Endothelial cell (in vitro differentiated cells): ENCODE results near the gene TMEM181. TPM values are rescaled to one million over a fixed set of nuclear protein-coding genes. Genes with fewer than 3 reads are reported as not detected.

Experiments
- DNase-seq: peaks from one replicate; pipeline ENCODE4 v3.0.0; 2021; ENCODE audit warnings: low spot score
- H3K27ac Mint-ChIP-seq: one replicate; pipeline ENCODE4 v1.8.0; 2021; ENCODE audit warnings: mixed read lengths, inconsistent platforms; ENCODE audit not compliant: unreplicated experiment
- H3K27me3 Mint-ChIP-seq: one replicate; pipeline ENCODE4 v1.8.0; 2021; ENCODE audit warnings: mild to moderate bottlenecking, moderate library complexity, mixed read lengths, inconsistent platforms; ENCODE audit not compliant: unreplicated experiment
- H3K36me3 Mint-ChIP-seq: one replicate; pipeline ENCODE4 v1.8.0; 2021; ENCODE audit warnings: mild to moderate bottlenecking, low read depth, mixed read lengths, inconsistent platforms; ENCODE audit not compliant: unreplicated experiment
- H3K4me1 Mint-ChIP-seq: one replicate; pipeline ENCODE4 v1.8.0; 2021; ENCODE audit warnings: mild to moderate bottlenecking, mixed read lengths, inconsistent platforms; ENCODE audit not compliant: unreplicated experiment
- H3K4me3 Mint-ChIP-seq: one replicate; pipeline ENCODE4 v1.8.0; 2021; ENCODE audit warnings: mild to moderate bottlenecking, mixed read lengths, inconsistent platforms; ENCODE audit not compliant: unreplicated experiment
- H3K9me3 Mint-ChIP-seq: one replicate; pipeline ENCODE4 v1.8.0; 2021; ENCODE audit warnings: mixed read lengths, inconsistent platforms; ENCODE audit not compliant: unreplicated experiment
- total RNA-seq: library from RNA; stranded (reverse); fragmentation: NEBNext Ultra II Directional; extraction: Animal tissue kit (Norgen Biotek cat#: 25700); gene quantifications from one replicate; pipeline ENCODE4 v1.2.1, GENCODE V29; 2021; ENCODE audit not compliant: unreplicated experiment
- TF ChIP-seq, protein P1 (sequence below): fragments of 200-600 bp; sonication (generic); IDR thresholded peaks from one replicate; pipeline ENCODE4 v1.5.0; 2021; ENCODE audit warnings: antibody characterized with exemption; ENCODE audit not compliant: unreplicated experiment

Gene TMEM181
- total RNA-seq, 1 donor from 2014 or later = 29.5 TPM

DNA sequence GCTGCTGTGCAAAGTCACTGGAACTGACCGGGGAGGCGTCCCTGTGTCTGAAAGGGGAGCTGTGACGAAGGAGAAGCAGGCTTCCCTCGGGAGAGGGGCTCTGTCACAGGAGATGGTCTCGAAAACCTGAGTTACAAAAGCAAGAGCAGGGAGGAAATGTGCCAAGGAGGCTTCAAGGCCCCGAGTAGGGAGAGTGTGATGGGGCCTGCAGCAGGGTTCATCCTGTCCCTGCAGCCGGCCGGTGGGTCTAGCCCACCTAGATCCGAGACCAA is 68.0 kb downstream of the TMEM181 start:
- H3K9me3 Mint-ChIP-seq = no peaks in the 10 kb centered on the region
- H3K4me1 Mint-ChIP-seq = peaks cover 13% of the 10 kb centered on the region
- TF ChIP-seq, protein P1, sequence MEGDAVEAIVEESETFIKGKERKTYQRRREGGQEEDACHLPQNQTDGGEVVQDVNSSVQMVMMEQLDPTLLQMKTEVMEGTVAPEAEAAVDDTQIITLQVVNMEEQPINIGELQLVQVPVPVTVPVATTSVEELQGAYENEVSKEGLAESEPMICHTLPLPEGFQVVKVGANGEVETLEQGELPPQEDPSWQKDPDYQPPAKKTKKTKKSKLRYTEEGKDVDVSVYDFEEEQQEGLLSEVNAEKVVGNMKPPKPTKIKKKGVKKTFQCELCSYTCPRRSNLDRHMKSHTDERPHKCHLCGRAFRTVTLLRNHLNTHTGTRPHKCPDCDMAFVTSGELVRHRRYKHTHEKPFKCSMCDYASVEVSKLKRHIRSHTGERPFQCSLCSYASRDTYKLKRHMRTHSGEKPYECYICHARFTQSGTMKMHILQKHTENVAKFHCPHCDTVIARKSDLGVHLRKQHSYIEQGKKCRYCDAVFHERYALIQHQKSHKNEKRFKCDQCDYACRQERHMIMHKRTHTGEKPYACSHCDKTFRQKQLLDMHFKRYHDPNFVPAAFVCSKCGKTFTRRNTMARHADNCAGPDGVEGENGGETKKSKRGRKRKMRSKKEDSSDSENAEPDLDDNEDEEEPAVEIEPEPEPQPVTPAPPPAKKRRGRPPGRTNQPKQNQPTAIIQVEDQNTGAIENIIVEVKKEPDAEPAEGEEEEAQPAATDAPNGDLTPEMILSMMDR = no peak
- H3K27ac Mint-ChIP-seq = no peak overlapping the region
- peaks cover 54% of the 10 kb centered on the region for H3K36me3 Mint-ChIP-seq
- peak overlapping the region; percentile 17 for H3K4me3 Mint-ChIP-seq
- DNase-seq = no peak
- H3K27me3 Mint-ChIP-seq = peaks cover 3% of the 10 kb centered on the region

DNA sequence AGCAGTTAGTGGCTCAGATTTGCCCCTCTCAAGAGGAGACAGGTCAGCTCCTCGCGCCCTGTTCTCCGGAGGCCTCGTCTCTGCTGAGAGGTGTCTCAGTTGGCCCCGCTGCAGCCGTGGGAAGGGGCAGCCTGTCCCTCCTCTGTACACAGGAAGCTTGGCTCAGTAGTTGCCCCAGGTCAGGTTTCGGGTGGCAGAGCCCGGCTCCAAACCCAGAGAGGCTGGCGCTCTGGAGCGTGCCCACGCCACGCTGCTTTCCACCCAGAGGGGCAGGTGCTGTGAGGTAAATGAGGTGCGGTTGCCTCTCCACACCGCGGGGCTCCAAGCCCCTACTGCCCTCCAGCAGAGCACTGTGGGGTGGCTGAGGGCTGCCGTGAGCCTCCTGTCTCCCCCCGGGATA is 68.7 kb downstream of the TMEM181 start:
- DNase-seq = no peak
- no peaks in the 10 kb centered on the region for H3K9me3 Mint-ChIP-seq
- H3K4me1 Mint-ChIP-seq = peaks cover 13% of the 10 kb centered on the region
- no peak overlapping the region for H3K27ac Mint-ChIP-seq
- TF ChIP-seq, protein P1 = no peak
- H3K27me3 Mint-ChIP-seq = peaks cover 1% of the 10 kb centered on the region
- H3K36me3 Mint-ChIP-seq = peaks cover 52% of the 10 kb centered on the region
- H3K4me3 Mint-ChIP-seq = no peak overlapping the region

DNA sequence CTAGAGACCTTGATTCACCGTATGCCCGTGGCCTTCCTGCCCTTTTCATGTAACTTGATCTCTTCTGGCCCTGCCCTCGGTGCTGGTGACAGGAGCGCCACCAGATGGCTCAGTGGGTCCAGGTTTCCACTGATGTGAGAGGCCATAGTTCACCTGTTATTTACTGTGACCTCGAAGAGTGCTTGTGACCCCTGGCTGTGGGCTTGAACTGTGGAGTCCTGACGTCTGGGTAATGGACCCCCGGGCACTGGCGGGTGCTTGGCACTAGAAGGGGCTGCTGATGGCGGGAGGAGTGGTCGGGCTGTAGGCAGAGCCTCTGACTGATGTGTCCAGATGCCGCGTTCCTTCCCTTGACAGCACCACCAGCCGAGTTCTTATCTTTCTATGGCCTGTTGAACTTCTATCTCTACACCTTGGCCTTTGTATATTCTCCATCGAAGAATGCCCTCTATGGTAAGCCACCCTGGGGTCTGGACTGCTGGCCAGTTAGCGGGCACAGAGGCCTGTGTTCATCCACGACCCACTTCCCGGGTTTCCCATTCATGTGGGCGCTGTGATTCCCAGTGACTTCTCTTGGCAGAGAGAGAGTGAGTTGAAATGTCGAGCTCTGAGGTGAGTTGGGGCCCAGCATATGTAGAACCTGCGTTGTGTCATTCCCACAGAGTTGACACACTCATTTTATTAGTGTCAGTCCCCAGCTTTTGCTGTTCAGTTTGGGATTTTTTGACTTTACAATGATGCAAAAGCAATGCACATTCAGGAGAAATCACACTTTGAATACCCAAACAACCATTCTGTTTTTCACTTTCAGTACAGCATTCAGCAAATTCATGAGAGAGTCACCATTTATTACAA is 69.7 kb downstream of the TMEM181 start:
- H3K4me3 Mint-ChIP-seq = no peak overlapping the region
- H3K4me1 Mint-ChIP-seq = peaks cover 13% of the 10 kb centered on the region
- DNase-seq = no peak
- no peaks in the 10 kb centered on the region for H3K27me3 Mint-ChIP-seq
- peak overlapping the region; percentile 48 for H3K27ac Mint-ChIP-seq
- H3K9me3 Mint-ChIP-seq = no peaks in the 10 kb centered on the region
- TF ChIP-seq, protein P1 = no peak
- H3K36me3 Mint-ChIP-seq = peaks cover 44% of the 10 kb centered on the region

DNA sequence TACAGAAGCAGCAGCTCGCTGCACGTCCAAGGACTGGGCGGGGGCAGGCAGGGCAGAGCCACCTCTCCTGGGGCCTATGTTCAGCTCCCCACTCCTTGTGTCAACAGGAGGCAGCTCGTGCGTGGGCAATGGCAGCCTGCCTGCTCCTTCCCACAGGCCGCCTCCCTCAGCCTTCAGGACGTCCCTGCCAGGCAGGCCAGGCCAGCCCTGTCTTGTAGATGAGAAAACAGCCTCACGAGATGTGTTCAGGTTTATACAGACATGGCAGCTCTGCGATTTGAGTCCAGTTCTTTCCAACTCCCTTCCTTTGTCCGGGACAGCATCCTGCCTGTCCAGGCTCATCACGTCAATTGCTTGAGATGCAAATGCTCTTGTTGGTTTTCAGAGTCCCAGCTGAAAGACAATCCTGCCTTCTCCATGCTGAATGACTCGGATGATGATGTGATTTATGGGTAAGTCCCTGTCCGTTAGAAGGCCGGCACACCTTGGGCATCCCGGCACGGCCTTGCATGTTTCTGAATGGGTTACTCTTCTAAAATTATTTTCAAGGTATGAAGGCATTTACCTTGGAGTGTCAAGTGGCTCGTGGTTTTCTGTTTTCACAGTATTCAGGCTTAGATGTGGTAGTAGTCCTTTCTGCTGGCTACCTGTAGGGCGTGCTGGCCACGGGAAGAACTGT is 71.2 kb downstream of the TMEM181 start:
- TF ChIP-seq, protein P1 = no peak
- peak overlapping the region; percentile 42 for H3K4me3 Mint-ChIP-seq
- peaks cover 10% of the 10 kb centered on the region for H3K4me1 Mint-ChIP-seq
- H3K27me3 Mint-ChIP-seq = no peaks in the 10 kb centered on the region
- H3K9me3 Mint-ChIP-seq = no peaks in the 10 kb centered on the region
- H3K36me3 Mint-ChIP-seq = peaks cover 36% of the 10 kb centered on the region
- no peak for DNase-seq
- H3K27ac Mint-ChIP-seq = peak overlapping the region; percentile 26
